GM12873 (cell line): ENCODE measurements around the gene RPS16.

Experiments used
- CTCF ChIP-seq: IDR thresholded peaks from 2 replicates; pipeline ENCODE4 v1.5.1; 2012; ENCODE audit warnings: low read depth, mild to moderate bottlenecking, moderate library complexity, low read length, control low read depth; ENCODE audit not compliant: insufficient read depth; ENCODE audit errors: missing control alignments

RPS16 gene

GRCh38 chr19:39390751-39391437 is 44.9 kb downstream of the RPS16 start, which contains the start of the genes MED29 and PAF1:
Gene MED29 (plus strand): TSS chr19:39391378. CDS start chr19:39391423, 45 bp downstream.
Gene PAF1 (minus strand): TSS chr19:39391106. CDS start chr19:39390864, 242 bp downstream.
- TF ChIP-seq CTCF, result peak; percentile 22

- TF ChIP-seq CTCF, result no peak
Observed at GRCh38 chr19:39390451-39390750, 45.3 kb downstream of the RPS16 start.

- TF ChIP-seq CTCF, result no peak
Observed at GRCh38 chr19:39389631-39390414, 45.9 kb downstream of the RPS16 start.

- no peak for TF ChIP-seq CTCF
Observed at GRCh38 chr19:39388657-39389056, 47.1 kb downstream of the RPS16 start.

- TF ChIP-seq CTCF, result no peak
Observed at GRCh38 chr19:39386557-39386956, 49.2 kb downstream of the RPS16 start.

- TF ChIP-seq CTCF, result no peak
Observed at GRCh38 chr19:39385629-39386411, 49.9 kb downstream of the RPS16 start.
